Stomach (tissue), 4 donors: ENCODE data around the gene SH2D5.

Source experiments
- CTCF ChIP-seq, 7 experiments: fragments of 450-650 bp in 4 of 7; fragments of 200-600 bp in 3 of 7; sonication (generic) in 3 of 7; IDR thresholded peaks; one replicate each; pipeline ENCODE4 v1.5.1; 2016 to 2019; ENCODE audit warnings: antibody characterized with exemption in 7 of 7, control low read depth in 2 of 7, mild to moderate bottlenecking in 1 of 7
- POLR2A ChIP-seq, 4 donors: fragments of 450-650 bp; IDR thresholded peaks; one replicate each; pipeline ENCODE4 v1.6.1; 2016; ENCODE audit warnings: antibody characterized with exemption in 4 of 4, control low read depth in 2 of 4, mild to moderate bottlenecking in 1 of 4, moderate library complexity in 1 of 4

- TF ChIP-seq CTCF (IDR thresholded peaks at IDR 0.05), result no peak
- no peak for TF ChIP-seq POLR2A (IDR thresholded peaks at IDR 0.05)
Observed at GRCh38 chr1:20719871-20720620, 12.5 kb downstream of the SH2D5 start.
